Measurements from ENCODE around the gene EIF3D.
"Not testable (repeated sequence)": the region's sequence is repeated elsewhere in the genome, so short reads cannot be mapped to it uniquely, and the experiment has no call there.

Gene EIF3D

GRCh38 chr22:36549033-36549432 is 20.1 kb upstream of the EIF3D start:
- DNase-seq (ENCODE audit: low spot score): no peak

- no peak for DNase-seq (ENCODE audit: low spot score)
Observed at GRCh38 chr22:36548606-36549005, 19.6 kb upstream of the EIF3D start.

GRCh38 chr22:36546932-36547331 is 18.0 kb upstream of the EIF3D start:
- no peak for DNase-seq (ENCODE audit: low spot score)

GRCh38 chr22:36546092-36546804 is 17.3 kb upstream of the EIF3D start:
- no peak for DNase-seq (ENCODE audit: low spot score)

- no peak for DNase-seq (ENCODE audit: low spot score)
Observed at GRCh38 chr22:36544107-36544620, 15.2 kb upstream of the EIF3D start.

GRCh38 chr22:36541831-36542411 is 13.0 kb upstream of the EIF3D start:
- DNase-seq (ENCODE audit: low spot score): no peak

- DNase-seq (ENCODE audit: low spot score): no peak
Observed at GRCh38 chr22:36540867-36541642, 12.1 kb upstream of the EIF3D start.

GRCh38 chr22:36538529-36538928 is 9.6 kb upstream of the EIF3D start:
- DNase-seq (ENCODE audit: low spot score): no peak

GRCh38 chr22:36536717-36537116 is 7.8 kb upstream of the EIF3D start:
- DNase-seq (ENCODE audit: low spot score): no peak

- not testable (repeated sequence) for DNase-seq (ENCODE audit: low spot score)
Observed at GRCh38 chr22:36533320-36533719, 4.4 kb upstream of the EIF3D start.

GRCh38 chr22:36532466-36532865 is 3.5 kb upstream of the EIF3D start:
- DNase-seq (ENCODE audit: low spot score): no peak

- DNase-seq (ENCODE audit: low spot score): no peak
Observed at GRCh38 chr22:36528341-36528740, 625 bp downstream of the EIF3D start.

GRCh38 chr22:36522662-36523061 is 6.3 kb downstream of the EIF3D start:
- DNase-seq (ENCODE audit: low spot score): no peak

GRCh38 chr22:36520423-36520822 is 8.5 kb downstream of the EIF3D start:
- DNase-seq (ENCODE audit: low spot score): no peak

GRCh38 chr22:36519906-36520305 is 9.1 kb downstream of the EIF3D start:
- not testable (repeated sequence) for DNase-seq (ENCODE audit: low spot score)

- no peak for DNase-seq (ENCODE audit: low spot score)
Observed at GRCh38 chr22:36514766-36515165, 14.2 kb downstream of the EIF3D start.

- no peak for DNase-seq (ENCODE audit: low spot score)
Observed at GRCh38 chr22:36512991-36513390, 16.0 kb downstream of the EIF3D start.

- DNase-seq (ENCODE audit: low spot score): no peak
Observed at GRCh38 chr22:36512333-36512732, 16.6 kb downstream of the EIF3D start.

GRCh38 chr22:36510966-36511881 is 17.7 kb downstream of the EIF3D start:
- DNase-seq (ENCODE audit: low spot score): no peak

GRCh38 chr22:36510384-36510783 is 18.6 kb downstream of the EIF3D start:
- DNase-seq (ENCODE audit: low spot score): no peak

- DNase-seq (ENCODE audit: low spot score): no peak
Observed at GRCh38 chr22:36507518-36508010, 21.4 kb downstream of the EIF3D start.
